Measurements from ENCODE around the gene GSE1.

The GSE1 gene

DNA sequence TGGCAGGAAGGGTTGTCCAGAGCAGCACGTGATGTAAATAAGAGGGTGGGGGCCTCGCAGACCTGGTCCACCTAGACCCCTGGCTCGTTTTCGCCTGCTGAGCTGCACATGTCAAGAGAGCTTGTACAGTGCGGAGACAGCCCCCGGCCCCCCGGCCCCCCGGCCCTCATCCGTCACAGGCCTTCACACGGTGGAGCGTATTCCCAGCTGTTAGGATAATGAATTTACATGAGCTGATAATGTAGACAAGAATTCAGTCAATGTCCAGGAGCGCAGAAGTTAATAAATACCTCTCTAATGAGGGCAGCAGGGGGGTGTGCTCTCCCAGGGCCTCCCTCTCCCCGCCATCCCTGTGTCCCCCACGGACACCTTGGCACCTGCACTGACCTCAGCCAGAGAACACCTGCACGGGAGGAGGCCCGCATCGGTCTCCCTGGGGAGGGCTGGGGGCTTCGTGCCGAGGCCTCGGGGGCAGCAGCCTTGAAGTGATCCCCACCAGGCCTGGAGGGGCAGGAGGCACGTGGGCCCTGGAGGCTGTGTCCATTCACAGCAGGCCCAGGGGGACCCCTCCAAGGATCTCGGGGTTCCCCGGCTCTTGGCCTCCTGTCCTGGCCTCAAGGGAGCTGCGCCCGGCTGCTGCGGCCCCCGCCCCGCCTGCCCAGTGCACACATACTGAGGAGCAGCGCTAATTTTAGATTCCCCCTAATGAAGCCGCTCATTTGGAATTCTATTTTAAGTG is 14.6 kb downstream of the GSE1 start:
- no peak for FAIRE-seq
- TF ChIP-seq POU2F2 (IDR thresholded peaks at IDR 0.05; ENCODE audit: low read depth, low read length) (no peak), SPI1 (IDR thresholded peaks at IDR 0.05; ENCODE audit: low read depth, low read length) (no peak), POLR2AphosphoS5 (IDR thresholded peaks at IDR 0.05; ENCODE audit: low read depth, low read length) (no peak), PAX5 (IDR thresholded peaks at IDR 0.05; ENCODE audit: insufficient read depth, low read length, severe bottlenecking) (no peak), POLR2A (IDR thresholded peaks at IDR 0.05; ENCODE audit: low read depth, low read length) (no peak), TAF1 (IDR thresholded peaks at IDR 0.05; ENCODE audit: low read depth, low read length) (no peak)

DNA sequence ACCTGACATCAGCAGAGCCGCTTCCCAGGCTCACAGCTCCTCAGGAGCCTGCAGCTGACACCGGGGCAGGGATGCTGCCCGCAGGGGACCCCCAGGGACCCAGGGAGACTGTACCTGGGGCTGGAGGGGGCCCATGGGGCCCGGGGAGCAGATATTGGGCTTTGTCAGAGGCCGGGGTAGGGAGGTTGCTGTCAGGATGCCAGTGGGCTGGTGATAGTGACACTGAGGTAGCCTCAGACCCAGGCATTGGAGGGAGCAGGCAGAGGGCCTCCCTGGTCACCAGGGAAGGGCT is 15.1 kb downstream of the GSE1 start:
- FAIRE-seq (no peak), DNase-seq (ENCODE audit: insufficient read length, low spot score) (no peak)
- no peak for TF ChIP-seq POLR2AphosphoS5 (IDR thresholded peaks at IDR 0.05; ENCODE audit: low read depth, low read length)

More for the DNA sequence above, 14.6 kb downstream of the GSE1 start:
- DNase-seq (ENCODE audit: insufficient read length, low spot score): no peak

DNA sequence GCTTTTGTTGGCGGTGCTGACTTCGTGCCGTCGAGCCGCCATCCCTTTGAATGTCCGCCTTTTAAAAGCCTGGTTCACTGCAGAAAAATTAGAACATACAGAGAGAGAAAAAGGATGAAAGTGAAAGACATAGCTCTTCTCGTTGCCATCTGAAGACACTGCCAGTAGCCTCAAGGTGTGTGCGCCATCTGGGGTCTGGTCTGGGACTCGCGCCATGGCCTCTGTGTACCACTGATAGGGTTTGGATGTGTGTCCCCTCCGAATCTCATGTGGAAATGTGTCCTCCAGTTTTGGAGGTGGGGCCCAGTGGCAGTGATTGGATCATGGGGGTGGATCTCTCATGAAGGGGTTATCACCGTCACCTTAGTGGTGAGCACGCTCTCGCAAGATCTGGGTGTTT is 15.5 kb downstream of the GSE1 start:
- FAIRE-seq (no peak), DNase-seq (ENCODE audit: insufficient read length, low spot score) (no peak)
- no peak for TF ChIP-seq TAF1 (IDR thresholded peaks at IDR 0.05; ENCODE audit: low read depth, low read length)
- TF ChIP-seq POLR2AphosphoS5 (IDR thresholded peaks at IDR 0.05; ENCODE audit: low read depth, low read length): no peak
- TF ChIP-seq POLR2A (IDR thresholded peaks at IDR 0.05; ENCODE audit: low read depth, low read length): no peak
- TF ChIP-seq POU2F2 (IDR thresholded peaks at IDR 0.05; ENCODE audit: low read depth, low read length): no peak
- no peak for TF ChIP-seq SPI1 (IDR thresholded peaks at IDR 0.05; ENCODE audit: low read depth, low read length)

DNA sequence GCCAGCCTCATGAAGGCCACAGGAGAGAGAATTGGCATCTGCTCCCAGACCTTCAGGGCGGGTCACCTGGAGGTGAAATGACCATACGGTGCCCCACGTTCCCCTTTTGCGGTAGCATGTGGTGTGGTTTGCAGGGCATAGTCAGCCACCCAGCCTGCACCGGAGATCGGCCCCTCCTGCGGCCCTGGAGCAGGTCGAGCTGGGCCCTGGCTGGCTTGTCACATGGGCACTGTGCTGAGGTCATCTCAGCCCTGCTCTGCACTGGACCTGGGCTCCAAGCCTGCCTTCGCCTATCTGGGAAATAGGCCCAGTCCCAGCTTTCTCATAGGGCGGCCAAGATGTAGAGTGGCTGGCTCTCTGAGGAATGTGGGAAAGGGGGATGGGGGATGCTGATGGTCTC is 16.2 kb downstream of the GSE1 start:
- no peak for TF ChIP-seq POLR2A (IDR thresholded peaks at IDR 0.05; ENCODE audit: low read depth, low read length)
- no peak for TF ChIP-seq POU2F2 (IDR thresholded peaks at IDR 0.05; ENCODE audit: low read depth, low read length)
- no peak for TF ChIP-seq PAX5 (IDR thresholded peaks at IDR 0.05; ENCODE audit: insufficient read depth, low read length, severe bottlenecking)
- no peak for TF ChIP-seq SPI1 (IDR thresholded peaks at IDR 0.05; ENCODE audit: low read depth, low read length)
- no peak for TF ChIP-seq POLR2AphosphoS5 (IDR thresholded peaks at IDR 0.05; ENCODE audit: low read depth, low read length)
- TF ChIP-seq TAF1 (IDR thresholded peaks at IDR 0.05; ENCODE audit: low read depth, low read length): no peak
- no peak for FAIRE-seq
- no peak for DNase-seq (ENCODE audit: insufficient read length, low spot score)

DNA sequence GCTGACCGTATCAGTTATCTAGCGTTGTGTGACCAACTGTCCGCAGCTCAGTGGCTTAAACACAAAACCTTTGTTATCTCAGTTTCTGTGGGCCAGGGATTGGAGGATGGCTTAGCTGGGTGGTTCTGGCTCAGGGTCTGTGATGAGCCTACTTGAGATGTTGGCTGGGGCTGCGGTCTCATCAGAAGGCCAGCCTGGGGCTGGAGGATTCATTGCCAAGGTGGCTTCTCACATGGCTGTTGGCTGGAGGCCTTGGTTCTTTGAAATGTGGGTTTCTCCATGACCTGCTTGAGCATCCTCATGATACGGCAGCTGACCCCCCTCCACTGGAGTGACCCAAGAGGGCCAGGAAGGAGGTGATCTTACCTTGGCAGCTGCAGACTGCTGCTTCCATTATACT is 16.7 kb downstream of the GSE1 start:
- DNase-seq (ENCODE audit: insufficient read length, low spot score) (no peak), FAIRE-seq (no peak)
- TF ChIP-seq TAF1 (IDR thresholded peaks at IDR 0.05; ENCODE audit: low read depth, low read length) (no peak), POU2F2 (IDR thresholded peaks at IDR 0.05; ENCODE audit: low read depth, low read length) (no peak), POLR2A (IDR thresholded peaks at IDR 0.05; ENCODE audit: low read depth, low read length) (no peak), SPI1 (IDR thresholded peaks at IDR 0.05; ENCODE audit: low read depth, low read length) (no peak), POLR2AphosphoS5 (IDR thresholded peaks at IDR 0.05; ENCODE audit: low read depth, low read length) (no peak), PAX5 (IDR thresholded peaks at IDR 0.05; ENCODE audit: insufficient read depth, low read length, severe bottlenecking) (no peak)

DNA sequence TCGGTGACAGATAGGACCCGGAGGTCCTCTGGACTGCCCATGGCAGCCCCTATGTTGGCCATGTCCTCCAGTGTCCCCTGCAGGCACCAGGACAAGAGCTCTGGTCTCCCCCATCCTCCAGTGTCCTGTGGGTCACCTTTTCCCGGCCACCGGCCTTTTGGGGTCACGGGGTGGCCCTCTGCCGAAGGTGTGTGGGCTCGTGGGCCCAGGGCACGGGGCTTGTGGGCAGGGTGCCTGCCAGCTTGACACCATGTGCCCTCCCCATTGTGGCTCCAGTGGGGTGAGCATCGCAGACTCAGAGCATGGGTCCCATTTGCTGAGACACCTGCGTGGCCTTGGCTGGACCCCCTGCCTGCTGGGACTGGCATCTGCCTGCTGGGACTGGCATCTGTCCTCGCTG is 18.1 kb downstream of the GSE1 start:
- DNase-seq (ENCODE audit: insufficient read length, low spot score): no peak
- TF ChIP-seq PAX5 (IDR thresholded peaks at IDR 0.05; ENCODE audit: insufficient read depth, low read length, severe bottlenecking) (no peak), TAF1 (IDR thresholded peaks at IDR 0.05; ENCODE audit: low read depth, low read length) (no peak), POU2F2 (IDR thresholded peaks at IDR 0.05; ENCODE audit: low read depth, low read length) (no peak), POLR2AphosphoS5 (IDR thresholded peaks at IDR 0.05; ENCODE audit: low read depth, low read length) (no peak), POLR2A (IDR thresholded peaks at IDR 0.05; ENCODE audit: low read depth, low read length) (no peak), SPI1 (IDR thresholded peaks at IDR 0.05; ENCODE audit: low read depth, low read length) (no peak)
- no peak for FAIRE-seq

DNA sequence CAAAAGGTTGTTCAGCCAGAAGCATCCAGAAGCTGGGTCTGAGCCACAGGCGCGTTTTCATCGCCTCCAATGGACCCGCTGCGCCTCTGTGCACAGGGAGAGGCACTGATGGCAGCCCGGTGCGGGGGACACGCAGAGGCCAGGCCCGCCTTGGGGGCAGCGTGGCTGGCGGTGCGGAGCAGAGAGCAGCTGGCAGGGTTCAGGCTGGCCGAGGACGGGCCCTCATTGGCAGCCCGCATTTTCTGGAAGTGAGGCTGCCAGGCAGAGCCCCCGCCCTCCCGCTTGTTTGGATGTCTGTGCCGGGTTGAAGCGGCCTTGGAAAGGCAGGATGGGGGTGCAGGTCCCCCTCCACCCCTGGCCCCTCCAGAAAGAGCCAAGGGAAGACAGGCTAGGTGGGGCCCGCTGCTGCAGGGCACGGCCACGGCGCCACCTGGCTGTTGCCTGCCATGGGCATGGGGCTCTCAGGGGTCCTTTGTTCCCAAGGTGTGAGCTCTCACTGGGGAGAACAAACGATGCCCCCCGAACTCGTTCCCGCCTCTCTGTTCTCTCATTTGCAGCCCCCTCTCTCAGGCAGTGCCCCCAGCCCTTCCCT is 18.8 kb downstream of the GSE1 start:
- no peak for TF ChIP-seq POLR2AphosphoS5 (IDR thresholded peaks at IDR 0.05; ENCODE audit: low read depth, low read length)
- no peak for TF ChIP-seq SPI1 (IDR thresholded peaks at IDR 0.05; ENCODE audit: low read depth, low read length)
- no peak for TF ChIP-seq TAF1 (IDR thresholded peaks at IDR 0.05; ENCODE audit: low read depth, low read length)
- TF ChIP-seq POU2F2 (IDR thresholded peaks at IDR 0.05; ENCODE audit: low read depth, low read length): no peak
- FAIRE-seq (no peak), DNase-seq (ENCODE audit: insufficient read length, low spot score) (no peak)

DNA sequence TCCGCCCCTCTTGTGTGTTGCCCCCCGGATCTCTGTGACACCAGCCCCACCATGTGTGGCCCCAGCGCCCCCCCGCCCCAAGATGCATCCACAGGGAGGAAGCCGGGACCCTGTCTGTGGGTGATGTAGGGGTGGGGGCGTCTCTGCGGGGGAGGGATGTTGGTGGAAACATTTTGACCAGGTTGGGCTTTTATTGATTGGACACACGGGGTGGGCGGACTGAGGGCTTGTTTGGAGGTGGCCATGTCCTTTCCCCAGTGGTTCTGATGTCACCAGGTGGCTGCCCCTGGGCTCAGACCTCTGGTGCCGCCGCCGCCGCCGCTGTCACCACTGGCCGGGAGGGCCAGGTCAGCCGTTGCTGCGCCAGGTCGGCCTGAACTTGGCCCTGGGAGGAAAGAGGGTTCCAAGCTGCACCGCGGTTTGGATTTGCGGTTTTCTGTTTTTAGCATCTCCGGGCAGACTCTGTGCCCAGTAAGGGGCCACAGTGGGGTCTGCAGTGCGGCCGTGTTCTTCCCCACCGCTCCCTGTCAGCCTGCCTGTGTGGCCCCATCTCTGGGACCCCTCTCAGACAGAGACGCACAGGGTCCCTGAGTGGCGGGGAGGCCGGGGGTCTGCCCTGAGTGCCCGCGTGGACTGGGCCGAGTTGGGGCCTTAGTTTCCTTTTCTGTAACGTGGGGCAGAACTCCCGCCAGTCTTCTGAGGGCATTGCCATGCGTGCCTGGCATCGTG is 19.8 kb downstream of the GSE1 start:
- FAIRE-seq (no peak), DNase-seq (ENCODE audit: insufficient read length, low spot score) (no peak)
- TF ChIP-seq PAX5 (IDR thresholded peaks at IDR 0.05; ENCODE audit: insufficient read depth, low read length, severe bottlenecking): no peak
- TF ChIP-seq POLR2A (IDR thresholded peaks at IDR 0.05; ENCODE audit: low read depth, low read length): no peak
- no peak for TF ChIP-seq POLR2AphosphoS5 (IDR thresholded peaks at IDR 0.05; ENCODE audit: low read depth, low read length)
- TF ChIP-seq POU2F2 (IDR thresholded peaks at IDR 0.05; ENCODE audit: low read depth, low read length): no peak
- TF ChIP-seq TAF1 (IDR thresholded peaks at IDR 0.05; ENCODE audit: low read depth, low read length): no peak
- no peak for TF ChIP-seq SPI1 (IDR thresholded peaks at IDR 0.05; ENCODE audit: low read depth, low read length)

DNA sequence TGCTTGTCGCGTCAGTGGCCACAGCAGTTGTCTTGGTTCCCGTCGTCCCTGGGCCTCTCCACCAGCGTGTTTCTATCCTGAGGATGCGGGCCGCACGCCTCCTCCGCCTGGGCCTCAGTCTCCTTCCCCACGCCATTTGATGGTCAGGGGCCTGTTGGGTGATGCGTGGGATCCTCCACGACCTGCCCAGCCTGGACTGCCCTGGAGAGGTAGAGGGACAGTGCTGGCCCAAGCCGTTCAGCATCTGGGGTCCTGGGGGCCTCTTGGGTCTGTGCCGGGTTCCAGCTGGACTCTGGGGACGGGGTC is 20.3 kb downstream of the GSE1 start:
- TF ChIP-seq PAX5 (IDR thresholded peaks at IDR 0.05; ENCODE audit: insufficient read depth, low read length, severe bottlenecking) (no peak), TAF1 (IDR thresholded peaks at IDR 0.05; ENCODE audit: low read depth, low read length) (no peak), SPI1 (IDR thresholded peaks at IDR 0.05; ENCODE audit: low read depth, low read length) (no peak), POU2F2 (IDR thresholded peaks at IDR 0.05; ENCODE audit: low read depth, low read length) (no peak), POLR2AphosphoS5 (IDR thresholded peaks at IDR 0.05; ENCODE audit: low read depth, low read length) (no peak), POLR2A (IDR thresholded peaks at IDR 0.05; ENCODE audit: low read depth, low read length) (no peak)
- DNase-seq (ENCODE audit: insufficient read length, low spot score) (no peak), FAIRE-seq (no peak)

DNA sequence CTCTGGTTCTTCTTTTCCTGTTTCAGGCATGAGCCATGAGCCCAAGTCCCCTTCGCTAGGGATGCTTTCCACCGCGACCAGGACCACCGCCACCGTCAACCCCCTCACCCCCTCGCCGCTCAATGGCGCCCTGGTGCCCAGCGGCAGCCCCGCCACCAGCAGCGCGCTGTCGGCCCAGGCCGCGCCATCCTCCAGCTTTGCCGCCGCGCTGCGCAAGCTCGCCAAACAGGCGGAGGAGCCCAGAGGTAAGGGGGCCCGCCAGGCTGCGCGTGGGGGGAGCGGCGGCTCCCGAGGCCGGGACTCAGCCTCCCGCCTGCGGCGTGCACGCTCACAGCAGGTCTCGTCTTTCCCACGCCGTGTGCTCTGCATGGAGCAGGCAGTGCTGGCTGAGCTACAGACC is 20.8 kb downstream of the GSE1 start:
- FAIRE-seq (no peak), DNase-seq (ENCODE audit: insufficient read length, low spot score) (no peak)
- TF ChIP-seq POLR2AphosphoS5 (IDR thresholded peaks at IDR 0.05; ENCODE audit: low read depth, low read length) (no peak), POLR2A (IDR thresholded peaks at IDR 0.05; ENCODE audit: low read depth, low read length) (no peak), POU2F2 (IDR thresholded peaks at IDR 0.05; ENCODE audit: low read depth, low read length) (no peak), TAF1 (IDR thresholded peaks at IDR 0.05; ENCODE audit: low read depth, low read length) (no peak), SPI1 (IDR thresholded peaks at IDR 0.05; ENCODE audit: low read depth, low read length) (no peak), PAX5 (IDR thresholded peaks at IDR 0.05; ENCODE audit: insufficient read depth, low read length, severe bottlenecking) (no peak)
